ENCODE measurements around the gene ECM2.

- TF ChIP-seq RFX5 (IDR thresholded peaks at IDR 0.05; ENCODE audit: low read depth, low read length), result no peak
- no peak for TF ChIP-seq ZBTB4 (CRISPR knock-in tag; IDR thresholded peaks at IDR 0.05; ENCODE audit: borderline replicate concordance)
- TF ChIP-seq ZNF263 (CRISPR knock-in tag; IDR thresholded peaks at IDR 0.05), result no peak
- TF ChIP-seq GMEB2 (CRISPR knock-in tag; IDR thresholded peaks at IDR 0.05; ENCODE audit: low read depth), result no peak
- no peak for TF ChIP-seq ZNF619 (CRISPR knock-in tag; IDR thresholded peaks at IDR 0.05)
- TF ChIP-seq ZNF225 (CRISPR knock-in tag; IDR thresholded peaks at IDR 0.05), result no peak
- no peak for TF ChIP-seq GABPA (IDR thresholded peaks at IDR 0.05; ENCODE audit: low read depth, low read length)
- TF ChIP-seq GABPA (CRISPR knock-in tag; IDR thresholded peaks at IDR 0.05; ENCODE audit: low read depth), result no peak
- no peak for TF ChIP-seq CTCF (CRISPR knock-in tag; IDR thresholded peaks at IDR 0.05)
- no peak for TF ChIP-seq TBP (CRISPR knock-in tag; IDR thresholded peaks at IDR 0.05)
- TF ChIP-seq XBP1 (CRISPR knock-in tag; IDR thresholded peaks at IDR 0.05), result no peak
- no peak for TF ChIP-seq MEIS2 (CRISPR knock-in tag; IDR thresholded peaks at IDR 0.05)
Measured at GRCh38 chr9:92463984-92464383, 71.8 kb downstream of the ECM2 start.

Measured in HepG2 (cell line).